Upper lobe of left lung (tissue), 4 donors: ENCODE measurements around the gene OR52E8.

Source experiments
- EP300 ChIP-seq, 4 donors: sonication (generic); formaldehyde crosslinking; IDR thresholded peaks; one replicate each; pipeline ENCODE4 v1.5.1; 2017; ENCODE audit warnings: antibody characterized with exemption in 4 of 4, control low read depth in 2 of 4
- POLR2A ChIP-seq, 4 donors: fragments of 450-650 bp; IDR thresholded peaks; one replicate each; pipeline ENCODE4 v1.5.1; 2016 to 2017; ENCODE audit warnings: antibody characterized with exemption in 4 of 4, mild to moderate bottlenecking in 2 of 4
- POLR2AphosphoS5 ChIP-seq, 2 donors: sonication (generic); formaldehyde crosslinking; IDR thresholded peaks; one replicate each; pipeline ENCODE4 v1.5.1; 2017; ENCODE audit warnings: antibody characterized with exemption in 2 of 2
- TF ChIP-seq, protein P1 (sequence below), 6 experiments: fragments of 450-650 bp in 4 of 6; fragments of 200-600 bp in 2 of 6; sonication (generic) in 2 of 6; IDR thresholded peaks; one replicate each; pipeline ENCODE4 v1.5.1; 2016 to 2019; ENCODE audit warnings: antibody characterized with exemption in 6 of 6

DNA sequence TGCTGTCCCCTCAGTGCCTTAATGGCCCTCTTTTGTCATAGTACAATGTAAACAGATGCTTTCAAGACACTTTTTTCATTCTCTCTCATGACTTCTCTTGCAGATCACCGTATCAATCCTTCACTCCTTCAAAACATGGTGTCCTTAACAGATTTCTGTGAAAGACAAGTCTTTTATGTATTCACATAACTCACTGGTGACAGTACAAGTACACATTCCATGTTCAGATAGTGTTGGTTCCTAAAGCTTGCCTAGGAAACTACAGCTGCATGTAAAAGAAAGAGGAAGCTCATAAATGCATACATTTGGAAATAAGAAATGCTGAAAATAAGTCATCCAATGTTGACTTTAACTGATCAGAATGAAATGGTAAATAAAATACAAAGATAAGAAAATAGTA lies 10.8 kb downstream of the OR52E8 start:
- TF ChIP-seq, protein P1, sequence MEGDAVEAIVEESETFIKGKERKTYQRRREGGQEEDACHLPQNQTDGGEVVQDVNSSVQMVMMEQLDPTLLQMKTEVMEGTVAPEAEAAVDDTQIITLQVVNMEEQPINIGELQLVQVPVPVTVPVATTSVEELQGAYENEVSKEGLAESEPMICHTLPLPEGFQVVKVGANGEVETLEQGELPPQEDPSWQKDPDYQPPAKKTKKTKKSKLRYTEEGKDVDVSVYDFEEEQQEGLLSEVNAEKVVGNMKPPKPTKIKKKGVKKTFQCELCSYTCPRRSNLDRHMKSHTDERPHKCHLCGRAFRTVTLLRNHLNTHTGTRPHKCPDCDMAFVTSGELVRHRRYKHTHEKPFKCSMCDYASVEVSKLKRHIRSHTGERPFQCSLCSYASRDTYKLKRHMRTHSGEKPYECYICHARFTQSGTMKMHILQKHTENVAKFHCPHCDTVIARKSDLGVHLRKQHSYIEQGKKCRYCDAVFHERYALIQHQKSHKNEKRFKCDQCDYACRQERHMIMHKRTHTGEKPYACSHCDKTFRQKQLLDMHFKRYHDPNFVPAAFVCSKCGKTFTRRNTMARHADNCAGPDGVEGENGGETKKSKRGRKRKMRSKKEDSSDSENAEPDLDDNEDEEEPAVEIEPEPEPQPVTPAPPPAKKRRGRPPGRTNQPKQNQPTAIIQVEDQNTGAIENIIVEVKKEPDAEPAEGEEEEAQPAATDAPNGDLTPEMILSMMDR (IDR thresholded peaks at IDR 0.05) = no peak
- no peak for TF ChIP-seq POLR2A (IDR thresholded peaks at IDR 0.05)
- no peak for TF ChIP-seq POLR2AphosphoS5 (IDR thresholded peaks at IDR 0.05)
- TF ChIP-seq EP300 (IDR thresholded peaks at IDR 0.05) = no peak
